Measurements from ENCODE around the gene NCOA4.

NCOA4 gene

DNA sequence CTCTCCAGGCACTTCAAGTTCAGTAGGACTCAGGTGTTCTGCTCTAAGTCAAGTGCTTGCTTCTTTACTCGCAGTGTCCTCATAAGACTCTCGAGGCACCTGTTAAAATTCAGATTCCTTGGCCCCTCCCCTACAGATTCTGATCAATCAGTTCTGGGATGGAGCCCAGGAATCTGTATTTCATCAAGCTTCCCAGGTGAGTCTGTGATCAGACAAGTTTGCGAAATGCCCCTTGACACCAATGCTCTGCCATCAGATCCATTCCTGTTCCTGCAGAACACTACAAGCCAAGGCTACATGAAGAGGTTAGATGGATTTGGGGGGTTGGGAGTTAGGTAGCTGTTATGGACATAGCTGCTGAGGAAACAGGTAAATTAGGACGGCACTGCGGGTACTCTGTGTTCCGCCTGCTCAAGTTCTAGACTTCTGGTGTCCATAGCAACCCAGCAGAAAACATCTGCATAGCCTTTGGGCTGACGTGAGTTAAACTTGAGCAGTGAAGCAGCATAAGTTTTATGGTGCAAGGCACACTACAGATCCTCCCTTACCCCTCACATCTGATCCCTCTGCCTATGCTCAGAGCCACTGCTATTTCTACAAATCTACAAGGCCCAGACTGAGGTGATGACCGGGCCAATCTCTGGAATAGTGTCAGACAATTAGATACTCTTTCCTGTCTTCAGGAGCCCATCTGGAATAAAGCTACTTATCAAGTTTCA is 6.8 kb upstream of the NCOA4 start:
- no peak for DNase-seq (ENCODE audit: low read depth)
- no peak overlapping the region for H3K4me3 ChIP-seq (ENCODE audit: control insufficient read depth, low read depth, low read length)
- TF ChIP-seq, protein P1, sequence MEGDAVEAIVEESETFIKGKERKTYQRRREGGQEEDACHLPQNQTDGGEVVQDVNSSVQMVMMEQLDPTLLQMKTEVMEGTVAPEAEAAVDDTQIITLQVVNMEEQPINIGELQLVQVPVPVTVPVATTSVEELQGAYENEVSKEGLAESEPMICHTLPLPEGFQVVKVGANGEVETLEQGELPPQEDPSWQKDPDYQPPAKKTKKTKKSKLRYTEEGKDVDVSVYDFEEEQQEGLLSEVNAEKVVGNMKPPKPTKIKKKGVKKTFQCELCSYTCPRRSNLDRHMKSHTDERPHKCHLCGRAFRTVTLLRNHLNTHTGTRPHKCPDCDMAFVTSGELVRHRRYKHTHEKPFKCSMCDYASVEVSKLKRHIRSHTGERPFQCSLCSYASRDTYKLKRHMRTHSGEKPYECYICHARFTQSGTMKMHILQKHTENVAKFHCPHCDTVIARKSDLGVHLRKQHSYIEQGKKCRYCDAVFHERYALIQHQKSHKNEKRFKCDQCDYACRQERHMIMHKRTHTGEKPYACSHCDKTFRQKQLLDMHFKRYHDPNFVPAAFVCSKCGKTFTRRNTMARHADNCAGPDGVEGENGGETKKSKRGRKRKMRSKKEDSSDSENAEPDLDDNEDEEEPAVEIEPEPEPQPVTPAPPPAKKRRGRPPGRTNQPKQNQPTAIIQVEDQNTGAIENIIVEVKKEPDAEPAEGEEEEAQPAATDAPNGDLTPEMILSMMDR (IDR thresholded peaks at IDR 0.05; ENCODE audit: control insufficient read depth, insufficient read depth, low read depth, low read length, missing control alignments) = no peak

DNA sequence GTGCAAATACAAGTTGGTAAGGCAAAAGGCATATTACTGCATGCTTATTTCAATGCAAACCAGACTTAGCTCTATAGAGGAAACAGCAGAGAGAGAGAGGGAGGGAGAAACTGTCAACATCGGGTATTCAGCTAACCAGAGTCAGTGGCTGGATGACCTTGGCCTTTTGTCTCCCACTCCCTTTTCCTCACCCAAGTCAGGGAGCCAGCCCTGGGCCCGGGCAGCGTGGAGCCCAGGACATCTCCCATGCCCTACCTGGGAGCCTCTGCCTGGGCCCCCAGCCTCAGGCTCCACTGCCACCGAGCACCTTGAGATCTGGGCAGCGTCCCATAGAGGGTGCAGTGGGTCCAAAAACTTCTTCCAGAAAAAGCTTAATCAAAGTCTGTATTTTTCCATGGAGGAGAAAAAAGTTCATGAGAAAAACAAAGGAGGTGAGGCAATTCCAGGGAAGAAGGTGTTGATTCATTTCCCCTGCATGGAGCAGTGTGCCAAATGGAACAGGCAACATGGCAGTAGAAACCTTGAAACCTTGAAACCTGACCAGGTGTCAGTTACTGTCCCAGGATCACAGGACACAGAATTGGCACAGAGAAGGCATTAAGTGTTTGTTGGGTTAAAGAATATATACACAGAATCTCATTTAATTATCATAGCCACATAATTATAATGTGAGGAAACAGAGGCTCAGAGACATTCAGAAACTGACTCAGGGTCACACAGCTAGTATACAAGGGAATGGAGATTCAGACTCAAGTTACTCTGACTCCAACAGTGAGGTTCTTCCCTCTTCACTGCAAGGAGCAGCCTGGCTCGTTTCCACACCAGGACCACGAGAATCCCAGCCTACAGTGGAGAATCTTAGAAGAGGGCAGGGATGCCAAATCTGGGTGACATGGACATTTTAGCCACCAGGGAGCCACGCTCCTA is 5.8 kb upstream of the NCOA4 start:
- no peak for DNase-seq (ENCODE audit: low read depth)

DNA sequence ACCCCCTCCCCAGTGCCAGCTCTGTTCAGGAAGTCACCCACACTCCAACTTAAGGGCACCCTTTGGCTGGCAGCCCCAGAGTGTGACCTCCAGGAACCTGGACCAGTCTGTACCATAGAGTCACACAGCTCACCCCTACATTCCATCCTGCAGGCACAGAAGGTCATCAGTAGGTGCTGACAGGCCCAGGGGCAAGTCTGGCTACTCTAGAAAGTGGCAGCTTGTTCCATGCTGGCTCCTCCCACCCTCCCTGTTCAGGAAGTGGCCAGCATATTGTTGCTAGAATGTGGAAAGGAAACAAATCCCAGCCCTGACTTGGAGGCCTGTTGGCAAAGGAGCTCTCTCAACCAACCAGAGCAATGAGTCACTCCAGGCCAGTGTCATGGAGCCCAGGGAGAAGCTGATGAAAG is 3.2 kb upstream of the NCOA4 start:
- TF ChIP-seq, protein P1 (IDR thresholded peaks at IDR 0.05; ENCODE audit: control insufficient read depth, insufficient read depth, low read depth, low read length, missing control alignments) = no peak
- DNase-seq (ENCODE audit: low read depth) = peak; percentile 40
- H3K4me3 ChIP-seq (ENCODE audit: control insufficient read depth, low read depth, low read length) = no peak overlapping the region

More for the DNA sequence above, 5.8 kb upstream of the NCOA4 start:
- TF ChIP-seq, protein P1 (IDR thresholded peaks at IDR 0.05; ENCODE audit: control insufficient read depth, insufficient read depth, low read depth, low read length, missing control alignments) = no peak
- no peak overlapping the region for H3K4me3 ChIP-seq (ENCODE audit: control insufficient read depth, low read depth, low read length)

DNA sequence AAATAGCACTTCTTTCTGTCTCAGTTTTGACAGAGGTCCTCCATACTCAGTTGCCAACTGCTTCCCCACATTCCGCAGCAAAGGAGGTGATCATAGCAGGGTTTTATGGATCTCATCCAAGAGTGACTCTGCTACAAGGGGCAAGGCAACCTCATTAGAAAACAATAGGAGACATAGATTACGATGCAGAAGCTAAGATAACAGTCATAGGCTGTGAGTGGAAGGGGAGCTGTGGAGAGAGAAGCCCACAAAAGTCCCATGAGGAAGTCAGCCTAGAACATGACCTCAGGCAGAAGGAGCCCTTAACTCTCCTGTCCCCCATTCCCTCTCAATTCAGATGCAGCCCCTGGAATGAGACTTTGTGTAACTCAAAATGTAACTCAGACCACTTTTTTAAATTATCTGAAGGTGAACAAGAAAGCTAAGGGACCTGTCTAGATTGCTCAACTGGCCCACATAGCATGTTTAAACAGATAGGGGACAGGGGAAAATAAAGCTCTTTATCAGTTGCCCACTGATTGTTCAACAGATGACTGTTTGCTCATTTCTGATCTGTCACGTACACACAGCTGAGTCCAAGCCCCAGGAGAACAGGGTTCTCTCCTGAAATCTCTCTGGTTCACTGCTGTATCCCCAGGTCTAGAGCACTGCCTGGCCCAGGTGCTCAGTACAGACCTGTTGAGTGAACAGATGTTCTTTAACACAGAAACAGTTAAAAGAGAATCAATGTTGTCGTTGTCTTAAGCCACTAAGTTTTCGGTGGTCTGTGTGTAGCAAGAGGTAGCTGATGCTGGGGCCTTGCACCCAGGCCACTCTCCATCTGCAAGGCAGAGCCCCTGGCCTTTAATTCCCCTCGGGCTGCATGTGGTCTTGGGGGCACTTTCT is 1.5 kb upstream of the NCOA4 start:
- TF ChIP-seq, protein P1 (IDR thresholded peaks at IDR 0.05; ENCODE audit: control insufficient read depth, insufficient read depth, low read depth, low read length, missing control alignments) = no peak
- DNase-seq (ENCODE audit: low read depth) = no peak
- H3K4me3 ChIP-seq (ENCODE audit: control insufficient read depth, low read depth, low read length) = no peak overlapping the region

DNA sequence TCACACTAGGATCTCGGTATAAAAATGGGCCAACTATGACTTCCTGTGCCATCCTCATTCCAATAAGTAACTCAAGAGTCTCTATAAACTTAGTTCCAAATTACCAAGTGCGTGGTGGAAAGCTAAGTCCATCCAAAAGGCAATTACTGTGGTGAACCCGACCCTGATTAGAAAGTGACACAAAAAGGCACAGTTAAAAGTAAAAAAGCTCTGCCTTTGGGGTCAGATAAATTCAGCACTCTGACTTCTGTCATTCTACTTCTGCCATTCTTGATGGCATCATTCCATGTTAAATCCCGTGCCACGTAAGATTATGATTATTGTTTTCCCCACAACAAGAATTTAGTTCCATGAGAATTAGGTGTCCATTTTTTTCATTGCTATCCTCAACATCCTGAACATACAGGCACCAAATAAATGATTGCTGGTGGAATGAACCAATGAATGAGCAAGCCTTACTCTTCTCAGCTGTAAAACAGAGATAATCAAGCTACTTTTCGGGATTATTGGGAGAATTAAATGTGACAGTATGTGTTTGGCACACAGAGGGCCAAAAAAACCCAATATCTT is 877 bp downstream of the NCOA4 start:
- no peak for DNase-seq (ENCODE audit: low read depth)
- TF ChIP-seq, protein P1 (IDR thresholded peaks at IDR 0.05; ENCODE audit: control insufficient read depth, insufficient read depth, low read depth, low read length, missing control alignments) = no peak
- peak overlapping the region; percentile 86 for H3K4me3 ChIP-seq (ENCODE audit: control insufficient read depth, low read depth, low read length)

Data from AG09309 (cell line).